Cardiac fibroblast (primary cell): ENCODE results near the gene XK.

Experiments
- DNase-seq, 2 donors: peaks; one replicate each; pipeline versions ENCODE4 v3.0.0 to v3.0.0-alpha.2; 2010; ENCODE audit warnings: low read depth in 2 of 2
- H3K4me3 ChIP-seq, 2 donors: replicated peaks in 1 of 2; 1 replicate in 1 of 2; 2 replicates in 1 of 2; pipeline ENCODE4 v1.5.1; 2011; ENCODE audit warnings: low read depth in 2 of 2, low read length in 2 of 2, mild to moderate bottlenecking in 2 of 2, moderate library complexity in 1 of 2
- CTCF ChIP-seq: IDR thresholded peaks from one replicate; pipeline ENCODE4 v1.5.1; 2011; ENCODE audit warnings: low read depth, mild to moderate bottlenecking, low read length, inconsistent platforms

XK gene

DNA sequence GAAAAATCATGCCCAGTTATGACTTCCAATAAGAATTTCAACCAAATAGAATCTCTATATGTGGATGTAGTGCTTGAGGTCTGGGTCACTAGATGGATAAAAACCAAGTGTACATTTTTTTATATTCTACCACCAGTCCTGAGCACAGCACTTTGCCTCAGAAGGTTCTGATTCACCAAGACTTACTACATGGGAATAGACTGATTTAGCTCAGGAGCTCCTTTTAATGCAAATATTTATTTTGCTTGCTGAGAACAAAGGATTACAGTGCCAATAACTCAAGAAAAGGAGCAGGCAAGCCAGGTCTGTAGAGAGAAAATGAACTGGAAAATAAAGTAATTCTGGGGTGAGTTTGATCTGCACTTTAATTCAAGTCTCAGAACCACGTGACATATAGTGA is 6.4 kb upstream of the XK start:
- no peak overlapping the region for H3K4me3 ChIP-seq
- no peak for TF ChIP-seq CTCF
- DNase-seq, result no peak

DNA sequence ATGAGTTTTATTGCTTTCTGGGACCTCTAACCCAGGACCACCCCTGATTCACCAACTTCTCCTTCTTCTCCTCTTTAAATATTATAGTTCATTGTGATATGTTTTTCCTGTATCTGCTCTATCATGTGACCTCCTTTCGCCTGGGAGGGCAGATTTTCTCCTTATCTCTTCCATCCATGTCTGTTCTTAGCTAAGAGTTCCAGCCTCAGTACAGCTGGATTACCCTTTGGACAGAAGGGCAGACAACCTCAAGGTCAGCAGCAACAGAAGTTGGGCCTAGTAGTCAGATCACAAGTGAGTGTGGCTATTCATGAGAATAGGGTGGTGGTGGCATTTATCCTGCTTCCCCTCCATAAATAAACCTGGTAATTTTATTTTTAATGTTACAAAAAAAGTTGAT is 5.7 kb upstream of the XK start:
- no peak for TF ChIP-seq CTCF
- DNase-seq, result no peak
- H3K4me3 ChIP-seq, result no peak overlapping the region

- DNase-seq, result no peak
- no peak overlapping the region for H3K4me3 ChIP-seq
- no peak for TF ChIP-seq CTCF
These were observed 1.2 kb upstream of the XK start for GRCh38 chrX:37684426-37684825.

- no peak overlapping the region for H3K4me3 ChIP-seq
- no peak for TF ChIP-seq CTCF
- no peak for DNase-seq
These were observed 618 bp upstream of the XK start for GRCh38 chrX:37684973-37685372.

DNA sequence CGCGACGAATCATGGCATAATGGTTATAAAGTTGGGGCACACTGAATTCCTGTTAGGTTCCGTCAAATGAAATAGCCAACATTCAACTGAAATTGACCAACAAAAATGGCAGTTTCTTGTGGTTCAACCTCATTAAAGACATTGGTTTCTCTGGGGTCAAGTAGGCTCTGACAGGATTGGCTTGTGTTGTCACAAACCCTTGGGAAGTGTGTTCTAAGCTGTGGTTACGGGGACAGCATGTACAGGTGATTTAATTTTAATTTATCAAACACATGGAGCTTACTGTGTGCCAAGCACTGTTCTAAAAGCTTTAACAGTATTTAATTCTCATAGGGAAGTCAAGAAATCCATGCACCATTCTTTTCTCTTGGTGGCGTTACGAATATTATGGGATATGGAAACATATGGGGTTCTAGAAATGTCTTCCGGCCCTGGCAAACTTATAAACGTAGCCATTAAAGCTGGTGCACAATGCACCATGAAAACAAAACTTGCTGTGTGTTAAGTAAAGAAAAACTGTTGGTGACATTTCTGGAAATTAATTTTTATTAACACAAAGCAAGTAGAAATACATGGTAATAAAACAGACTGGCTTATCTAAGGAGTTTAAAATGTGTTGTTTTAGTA is 891 bp downstream of the XK start:
- no peak overlapping the region for H3K4me3 ChIP-seq
- TF ChIP-seq CTCF, result no peak
- DNase-seq, result no peak

- no peak overlapping the region for H3K4me3 ChIP-seq
- no peak for DNase-seq
These were observed 1.4 kb downstream of the XK start for GRCh38 chrX:37686996-37687395.

More at GRCh38 chrX:37686996-37687395, 1.4 kb downstream of the XK start:
- no peak for TF ChIP-seq CTCF
